ENCODE measurements around the gene ZNHIT6.

The ZNHIT6 gene

DNA sequence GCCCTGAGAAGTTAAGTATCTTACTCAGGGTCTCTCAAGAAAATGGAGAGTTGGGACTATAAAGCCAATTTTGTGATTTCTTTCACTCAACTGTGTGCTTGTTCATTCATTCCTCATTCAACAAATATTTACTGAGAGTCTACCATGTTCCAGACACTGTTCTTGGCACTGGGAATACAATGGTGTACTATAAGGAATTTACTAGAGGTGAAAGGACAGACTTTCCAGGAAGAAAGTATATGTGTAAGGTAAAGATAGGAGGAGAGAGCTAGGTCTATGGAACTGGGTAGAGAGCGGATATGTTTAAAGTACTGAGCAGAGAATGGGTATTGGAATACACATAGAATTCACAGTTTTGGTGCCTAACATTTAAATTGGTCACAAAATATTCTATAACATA lies 42.3 kb downstream of the ZNHIT6 start:
- Histone ChIP-seq H3K4me1 (peaks cover 0 to 3% (median 0%) of the 10 kb centered on the region in 4 donors), H3K4me3 (no peak overlapping the region), H3K36me3 (peaks cover 0 to 14% (median 5%) of the 10 kb centered on the region in 3 donors), H3K9me3 (no peaks in the 10 kb centered on the region), H3K27me3 (no peaks in the 10 kb centered on the region), H3K27ac (no peak overlapping the region)
- TF ChIP-seq, protein P1, sequence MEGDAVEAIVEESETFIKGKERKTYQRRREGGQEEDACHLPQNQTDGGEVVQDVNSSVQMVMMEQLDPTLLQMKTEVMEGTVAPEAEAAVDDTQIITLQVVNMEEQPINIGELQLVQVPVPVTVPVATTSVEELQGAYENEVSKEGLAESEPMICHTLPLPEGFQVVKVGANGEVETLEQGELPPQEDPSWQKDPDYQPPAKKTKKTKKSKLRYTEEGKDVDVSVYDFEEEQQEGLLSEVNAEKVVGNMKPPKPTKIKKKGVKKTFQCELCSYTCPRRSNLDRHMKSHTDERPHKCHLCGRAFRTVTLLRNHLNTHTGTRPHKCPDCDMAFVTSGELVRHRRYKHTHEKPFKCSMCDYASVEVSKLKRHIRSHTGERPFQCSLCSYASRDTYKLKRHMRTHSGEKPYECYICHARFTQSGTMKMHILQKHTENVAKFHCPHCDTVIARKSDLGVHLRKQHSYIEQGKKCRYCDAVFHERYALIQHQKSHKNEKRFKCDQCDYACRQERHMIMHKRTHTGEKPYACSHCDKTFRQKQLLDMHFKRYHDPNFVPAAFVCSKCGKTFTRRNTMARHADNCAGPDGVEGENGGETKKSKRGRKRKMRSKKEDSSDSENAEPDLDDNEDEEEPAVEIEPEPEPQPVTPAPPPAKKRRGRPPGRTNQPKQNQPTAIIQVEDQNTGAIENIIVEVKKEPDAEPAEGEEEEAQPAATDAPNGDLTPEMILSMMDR (IDR thresholded peaks at IDR 0.05) = no peak
- intact Hi-C loops (cut with DNase I; ENCODE audit: low total_unique reads) = no loop called here
- no peak for DNase-seq

DNA sequence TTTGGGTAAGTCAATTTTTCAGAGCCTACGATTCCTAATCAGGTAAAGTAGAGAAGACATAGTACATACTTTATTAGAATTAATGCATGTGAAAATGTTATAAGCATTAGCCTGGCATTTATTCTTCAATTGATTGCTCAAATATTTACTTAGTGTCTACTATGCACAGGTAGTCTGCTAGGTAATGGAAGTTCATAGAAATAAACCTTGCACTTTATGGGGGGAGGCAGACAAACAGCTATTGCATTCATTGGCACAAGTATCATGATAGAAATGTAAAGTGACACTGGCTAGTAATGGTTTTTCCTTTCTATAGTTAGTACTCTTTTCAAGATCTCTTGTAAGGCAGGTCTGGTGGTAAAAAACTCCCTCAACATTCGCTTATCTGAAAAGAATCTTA lies 44.9 kb downstream of the ZNHIT6 start:
- intact Hi-C loops (cut with DNase I; ENCODE audit: low total_unique reads) = no loop called here
- Histone ChIP-seq H3K9me3 (no peaks in the 10 kb centered on the region), H3K27me3 (no peaks in the 10 kb centered on the region), H3K4me3 (no peak overlapping the region), H3K4me1 (no peaks in the 10 kb centered on the region), H3K27ac (no peak overlapping the region), H3K36me3 (peaks cover 0 to 14% (median 5%) of the 10 kb centered on the region in 3 donors)
- no peak for DNase-seq
- TF ChIP-seq, protein P1 (IDR thresholded peaks at IDR 0.05) = no peak

DNA sequence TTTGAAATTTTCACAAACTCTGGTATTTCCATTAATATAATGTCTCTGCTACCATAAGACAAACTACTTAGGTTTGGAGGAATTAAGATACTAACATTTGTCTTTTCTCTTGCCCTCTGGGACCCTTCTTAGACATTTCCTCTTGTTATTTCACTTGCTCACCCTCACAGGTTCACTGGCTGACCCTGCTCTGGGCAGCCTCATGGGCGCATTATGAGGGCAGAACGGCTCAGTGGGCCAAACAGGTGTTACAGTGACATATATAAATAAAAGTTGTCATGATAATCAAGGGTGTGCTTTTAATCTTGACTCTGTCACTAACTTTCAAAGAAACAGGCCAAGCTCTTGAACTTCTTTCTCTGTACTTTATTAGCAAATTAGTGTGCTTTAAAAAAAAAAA lies 46.5 kb downstream of the ZNHIT6 start:
- no peak overlapping the region for H3K4me3 ChIP-seq
- peaks cover 0 to 14% (median 5%) of the 10 kb centered on the region in 3 donors for H3K36me3 ChIP-seq
- no peak for DNase-seq
- no peaks in the 10 kb centered on the region for H3K4me1 ChIP-seq
- no peak overlapping the region for H3K27ac ChIP-seq
- intact Hi-C loops (cut with DNase I; ENCODE audit: low total_unique reads) = no loop called here
- H3K27me3 ChIP-seq = no peaks in the 10 kb centered on the region
- TF ChIP-seq, protein P1 (IDR thresholded peaks at IDR 0.05) = no peak
- no peaks in the 10 kb centered on the region for H3K9me3 ChIP-seq

DNA sequence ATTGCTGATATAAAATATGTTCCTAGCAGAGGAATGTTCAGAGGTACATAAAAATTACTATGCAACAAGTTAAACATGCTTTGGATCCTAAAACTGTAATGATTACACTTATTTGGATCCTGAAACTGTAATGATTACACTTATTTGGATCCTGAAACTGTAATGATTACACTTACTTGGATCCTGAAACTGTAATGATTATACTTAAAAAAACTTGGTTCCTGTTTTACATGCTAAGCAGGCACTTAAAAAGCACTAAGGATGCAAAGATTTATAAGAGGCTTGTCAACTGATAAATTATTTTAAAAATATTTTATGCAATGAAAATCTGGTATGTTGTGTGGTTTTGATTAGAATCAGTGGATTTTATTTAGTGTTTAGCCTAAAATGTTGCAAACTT lies 47.7 kb downstream of the ZNHIT6 start:
- H3K27ac ChIP-seq = no peak overlapping the region
- H3K4me3 ChIP-seq = no peak overlapping the region
- no peaks in the 10 kb centered on the region for H3K9me3 ChIP-seq
- H3K27me3 ChIP-seq = no peaks in the 10 kb centered on the region
- intact Hi-C loops (cut with DNase I; ENCODE audit: low total_unique reads) = no loop called here
- TF ChIP-seq, protein P1 (IDR thresholded peaks at IDR 0.05) = no peak
- DNase-seq = no peak
- H3K36me3 ChIP-seq = peaks cover 0 to 5% (median 5%) of the 10 kb centered on the region in 3 donors
- H3K4me1 ChIP-seq = no peaks in the 10 kb centered on the region

DNA sequence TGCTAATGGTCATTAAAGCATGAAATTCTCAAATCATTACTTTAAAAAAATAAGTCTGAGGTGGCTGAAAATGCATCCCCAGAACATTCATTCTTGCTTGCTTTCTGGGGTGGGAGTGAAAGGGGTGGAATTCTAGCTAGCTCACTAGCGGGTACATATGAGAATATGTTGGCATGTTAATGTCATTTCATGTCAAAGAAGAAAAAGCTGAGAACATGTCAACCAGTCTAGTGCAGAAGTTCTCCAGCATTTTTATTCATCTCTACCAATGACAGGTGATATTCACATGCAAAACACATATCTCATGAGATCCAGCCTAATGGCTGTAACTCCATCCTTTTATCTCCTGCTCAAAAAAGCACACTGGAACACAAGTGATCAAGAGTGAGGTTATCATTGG lies 49.1 kb downstream of the ZNHIT6 start:
- DNase-seq = no peak
- H3K27ac ChIP-seq = no peak overlapping the region
- no peak overlapping the region for H3K4me3 ChIP-seq
- intact Hi-C loops (cut with DNase I; ENCODE audit: low total_unique reads) = no loop called here
- TF ChIP-seq, protein P1 (IDR thresholded peaks at IDR 0.05) = no peak
- no peaks in the 10 kb centered on the region for H3K36me3 ChIP-seq
- no peaks in the 10 kb centered on the region for H3K9me3 ChIP-seq
- H3K27me3 ChIP-seq = no peaks in the 10 kb centered on the region
- H3K4me1 ChIP-seq = no peaks in the 10 kb centered on the region

DNA sequence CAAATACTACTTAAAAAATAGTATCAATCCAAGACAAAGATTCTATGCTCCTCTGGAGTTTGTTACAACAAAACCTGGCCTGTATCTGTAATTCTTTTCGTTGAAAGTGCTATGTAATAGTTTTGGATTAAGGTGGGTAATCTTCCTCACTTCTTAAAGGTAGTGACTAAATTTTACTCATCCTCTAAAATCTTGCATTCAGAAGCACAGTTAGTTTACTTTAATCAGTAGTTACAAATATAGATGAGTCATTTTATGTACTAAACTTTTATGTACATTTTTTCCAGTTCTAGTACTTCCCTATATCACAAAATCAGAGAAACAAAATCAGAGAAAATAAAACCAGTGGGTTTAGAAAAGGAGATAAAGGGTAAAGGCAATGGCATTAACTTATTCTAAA lies 51.3 kb downstream of the ZNHIT6 start:
- H3K27me3 ChIP-seq = no peaks in the 10 kb centered on the region
- H3K36me3 ChIP-seq = peaks cover 9 to 17% (median 11%) of the 10 kb centered on the region in 3 donors
- no peaks in the 10 kb centered on the region for H3K4me1 ChIP-seq
- H3K4me3 ChIP-seq = no peak overlapping the region
- intact Hi-C loops (cut with DNase I; ENCODE audit: low total_unique reads) = no loop called here
- H3K9me3 ChIP-seq = no peaks in the 10 kb centered on the region
- DNase-seq = no peak
- no peak overlapping the region for H3K27ac ChIP-seq
- TF ChIP-seq, protein P1 (IDR thresholded peaks at IDR 0.05) = no peak

Data from tibial artery (tissue), 4 donors.